ENCODE measurements around the gene FERMT3.

The FERMT3 gene

DNA sequence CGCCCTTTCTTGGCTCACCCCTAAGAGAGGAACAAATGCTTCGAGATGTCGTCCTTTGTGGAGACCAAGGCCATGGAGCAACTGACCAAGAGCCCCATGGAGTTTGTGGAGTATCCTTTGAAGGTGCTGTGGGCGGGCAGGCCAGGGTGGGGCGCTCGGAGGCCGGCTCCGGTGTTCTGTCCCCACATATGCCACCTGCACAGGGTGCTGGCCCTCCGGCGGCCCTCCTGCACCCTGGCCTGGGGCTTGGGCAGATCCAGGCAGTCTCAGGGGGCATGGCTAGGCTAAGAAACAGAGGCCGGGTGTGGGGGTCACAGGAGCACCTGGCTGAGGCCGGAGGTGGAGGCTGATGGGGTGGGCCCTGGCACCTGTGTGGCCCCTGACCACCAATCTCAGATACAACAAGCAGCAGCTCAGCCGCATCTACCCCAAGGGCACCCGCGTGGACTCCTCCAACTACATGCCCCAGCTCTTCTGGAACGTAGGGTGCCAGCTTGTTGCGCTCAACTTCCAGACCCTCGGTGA is 55.1 kb downstream of the FERMT3 start:
- H3K9me3 Mint-ChIP-seq: no peaks in the 10 kb centered on the region
- no peak for DNase-seq

DNA sequence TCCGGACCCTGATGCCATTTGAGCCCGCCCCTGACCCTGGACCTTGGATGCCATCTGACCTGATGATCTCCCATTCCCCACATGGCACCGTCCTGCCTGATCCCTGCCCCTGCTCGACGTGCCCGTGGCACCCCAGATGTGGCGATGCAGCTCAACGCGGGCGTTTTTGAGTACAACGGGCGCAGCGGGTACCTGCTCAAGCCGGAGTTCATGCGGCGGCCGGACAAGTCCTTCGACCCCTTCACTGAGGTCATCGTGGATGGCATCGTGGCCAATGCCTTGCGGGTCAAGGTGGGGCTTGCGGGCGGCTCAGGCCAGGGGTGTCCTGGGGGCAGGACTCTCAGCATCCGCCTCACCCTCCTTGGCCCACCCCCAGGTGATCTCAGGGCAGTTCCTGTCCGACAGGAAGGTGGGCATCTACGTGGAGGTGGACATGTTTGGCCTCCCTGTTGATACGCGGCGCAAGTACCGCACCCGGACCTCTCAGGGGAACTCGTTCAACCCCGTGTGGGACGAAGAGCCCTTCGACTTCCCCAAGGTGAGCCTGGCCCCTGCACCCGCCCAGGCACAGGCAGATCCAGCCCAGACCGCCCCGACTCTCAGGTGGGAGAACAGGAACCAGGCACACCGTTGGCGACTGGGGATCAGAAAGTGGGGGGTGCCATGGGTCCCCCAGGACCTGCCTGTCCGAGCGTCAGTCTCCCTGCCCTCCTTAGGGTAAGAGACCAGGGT is 55.9 kb downstream of the FERMT3 start:
- no peaks in the 10 kb centered on the region for H3K27me3 Mint-ChIP-seq
- DNase-seq (no peak), ATAC-seq (replicated peaks) (no peak)
- no peak overlapping the region for H3K4me3 Mint-ChIP-seq
- no peak overlapping the region for H3K27ac Mint-ChIP-seq
- peaks cover 14 to 20% of the 10 kb centered on the region in 2 donors for H3K4me1 Mint-ChIP-seq
- peaks cover 46 to 69% of the 10 kb centered on the region in 2 donors for H3K36me3 Mint-ChIP-seq
- no peaks in the 10 kb centered on the region for H3K9me3 Mint-ChIP-seq

More for the DNA sequence above, 55.1 kb downstream of the FERMT3 start:
- no peaks in the 10 kb centered on the region for H3K27me3 Mint-ChIP-seq
- H3K27ac Mint-ChIP-seq: peak overlapping the region; percentile 54
- H3K36me3 Mint-ChIP-seq: peaks cover 43 to 68% of the 10 kb centered on the region in 2 donors
- peaks cover 14 to 20% of the 10 kb centered on the region in 2 donors for H3K4me1 Mint-ChIP-seq
- no peak overlapping the region for H3K4me3 Mint-ChIP-seq
- ATAC-seq (replicated peaks): no peak

DNA sequence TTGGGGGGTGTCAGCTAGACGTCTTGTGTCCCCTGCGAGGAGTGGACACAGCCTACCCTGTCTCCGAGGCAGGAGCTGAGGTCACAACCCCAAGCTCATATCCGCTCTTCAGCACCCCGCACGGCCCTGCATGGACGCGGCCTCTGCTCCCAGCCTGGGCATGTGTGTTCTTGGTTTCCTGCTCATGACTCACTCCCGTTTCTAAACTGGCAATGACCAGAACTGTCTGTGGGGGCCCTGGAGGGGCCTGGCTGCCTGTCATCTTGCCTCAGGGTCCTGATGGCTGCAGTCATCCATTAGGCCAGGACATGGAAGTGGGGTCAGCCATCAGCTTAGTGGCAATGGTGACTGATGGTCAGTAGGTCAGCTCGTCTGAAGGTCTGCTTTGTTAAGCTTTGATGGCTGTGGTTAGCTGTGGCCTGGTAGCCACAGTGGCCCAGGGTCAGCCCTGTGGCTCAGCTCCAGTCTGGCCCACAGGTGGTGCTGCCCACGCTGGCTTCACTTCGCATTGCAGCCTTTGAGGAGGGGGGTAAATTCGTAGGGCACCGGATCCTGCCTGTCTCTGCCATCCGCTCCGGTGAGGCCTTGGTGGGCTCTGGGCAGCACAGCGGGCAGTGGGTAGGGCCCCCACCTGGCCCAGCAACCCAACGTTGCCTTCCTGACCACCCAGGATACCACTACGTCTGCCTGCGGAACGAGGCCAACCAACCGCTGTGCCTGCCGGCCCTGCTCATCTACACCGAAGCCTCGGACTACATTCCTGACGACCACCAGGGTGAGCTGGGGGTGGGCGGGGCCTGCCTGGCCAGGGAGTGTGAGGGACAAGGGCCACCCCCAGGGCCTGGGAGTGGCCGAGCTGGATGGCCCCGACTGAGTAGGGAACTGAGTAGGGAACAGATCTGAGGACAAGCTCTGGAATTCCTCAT is 56.8 kb downstream of the FERMT3 start:
- Mint-ChIP-seq H3K4me3 (no peak overlapping the region), H3K27me3 (no peaks in the 10 kb centered on the region), H3K4me1 (peaks cover 18 to 27% of the 10 kb centered on the region in 2 donors), H3K36me3 (peaks cover 41 to 69% of the 10 kb centered on the region in 2 donors), H3K27ac (no peak overlapping the region), H3K9me3 (no peaks in the 10 kb centered on the region)
- DNase-seq (no peak), ATAC-seq (replicated peaks) (no peak)

DNA sequence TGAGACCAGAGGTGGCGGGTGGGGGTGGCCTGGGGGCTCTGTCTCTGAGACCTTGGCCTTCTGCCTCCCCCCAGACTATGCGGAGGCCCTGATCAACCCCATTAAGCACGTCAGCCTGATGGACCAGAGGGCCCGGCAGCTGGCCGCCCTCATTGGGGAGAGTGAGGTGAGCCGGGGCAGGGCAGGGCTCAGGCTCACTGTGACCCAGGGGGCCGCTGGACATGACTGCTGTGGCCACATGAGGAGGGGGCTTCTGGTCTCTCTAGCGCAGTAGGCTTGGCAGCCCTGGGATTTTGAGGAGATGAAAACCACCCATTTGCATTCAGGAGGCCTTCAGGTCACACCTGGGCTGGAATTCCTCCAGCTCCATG is 57.4 kb downstream of the FERMT3 start:
- Mint-ChIP-seq H3K4me1 (peaks cover 25 to 34% of the 10 kb centered on the region in 2 donors), H3K4me3 (no peak overlapping the region), H3K27me3 (no peaks in the 10 kb centered on the region), H3K9me3 (no peaks in the 10 kb centered on the region), H3K36me3 (peaks cover 38 to 68% of the 10 kb centered on the region in 2 donors), H3K27ac (no peak overlapping the region)
- DNase-seq (no peak), ATAC-seq (replicated peaks) (no peak)

DNA sequence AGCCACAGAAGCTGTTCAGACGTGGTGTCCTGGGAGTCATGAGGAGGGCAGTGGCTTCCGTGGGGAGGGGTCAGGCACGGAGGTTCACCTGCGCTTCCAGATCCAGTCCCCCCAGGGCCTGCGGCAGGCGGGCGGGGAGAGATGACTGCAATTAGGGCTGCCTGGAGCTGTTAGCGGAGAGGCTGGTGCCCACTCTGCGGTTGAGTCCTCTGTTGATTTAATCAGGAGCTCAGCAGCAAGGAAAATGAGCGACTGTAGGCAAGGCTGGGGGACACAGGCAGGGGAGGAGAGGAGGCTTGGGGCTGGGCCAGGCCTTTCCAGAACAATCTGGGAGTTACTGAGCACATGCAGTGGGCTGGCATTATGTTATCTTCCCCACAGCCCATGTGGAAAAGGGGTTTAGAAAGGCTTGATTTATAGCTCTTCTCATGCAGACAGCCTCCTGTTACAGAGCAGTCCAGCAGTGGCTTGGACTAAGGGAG is 57.9 kb downstream of the FERMT3 start:
- Mint-ChIP-seq H3K27ac (no peak overlapping the region), H3K4me1 (peaks cover 24 to 34% of the 10 kb centered on the region in 2 donors), H3K4me3 (no peak overlapping the region), H3K27me3 (no peaks in the 10 kb centered on the region), H3K9me3 (no peaks in the 10 kb centered on the region), H3K36me3 (peaks cover 37 to 67% of the 10 kb centered on the region in 2 donors)
- ATAC-seq (replicated peaks) (no peak), DNase-seq (no peak)

DNA sequence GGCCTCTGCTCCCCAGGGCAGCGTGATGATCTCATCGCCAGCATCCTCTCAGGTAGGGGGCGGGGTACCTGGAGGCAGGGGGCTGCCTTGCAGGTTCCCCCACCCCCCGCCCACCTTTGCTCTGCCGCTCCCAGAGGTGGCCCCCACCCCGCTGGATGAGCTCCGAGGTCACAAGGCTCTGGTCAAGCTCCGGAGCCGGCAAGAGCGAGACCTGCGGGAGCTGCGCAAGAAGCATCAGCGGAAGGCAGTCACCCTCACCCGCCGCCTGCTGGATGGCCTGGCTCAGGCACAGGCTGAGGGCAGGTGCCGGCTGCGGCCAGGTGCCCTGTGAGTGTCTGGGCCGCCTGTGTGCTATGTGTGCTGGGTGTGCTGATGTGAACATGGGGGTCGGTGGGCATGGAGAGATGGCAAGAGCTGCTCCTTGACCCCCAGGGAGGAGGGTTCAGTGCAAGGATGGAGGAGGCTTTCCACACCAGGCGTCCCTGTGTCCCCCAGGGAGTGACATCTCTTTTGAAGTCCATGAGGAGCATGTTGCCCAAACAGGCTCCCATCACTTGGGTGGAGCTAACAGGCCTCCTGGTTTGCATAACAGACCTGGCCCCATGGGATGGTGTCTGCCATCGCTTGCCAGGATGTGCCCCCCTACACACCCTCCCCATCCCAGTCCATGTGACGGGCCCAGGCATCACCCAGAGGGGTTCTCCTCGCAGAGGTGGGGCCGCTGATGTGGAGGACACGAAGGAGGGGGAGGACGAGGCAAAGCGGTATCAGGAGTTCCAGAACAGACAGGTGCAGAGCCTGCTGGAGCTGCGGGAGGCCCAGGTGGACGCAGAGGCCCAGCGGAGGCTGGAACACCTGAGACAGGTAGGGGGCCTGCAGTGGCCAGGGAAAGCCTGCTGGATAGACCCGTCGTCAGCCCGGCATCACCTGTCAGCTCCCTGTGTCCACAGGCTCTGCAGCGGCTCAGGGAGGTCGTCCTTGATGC is 58.9 kb downstream of the FERMT3 start:
- DNase-seq: no peak
- Mint-ChIP-seq H3K27ac (no peak overlapping the region), H3K27me3 (no peaks in the 10 kb centered on the region), H3K4me3 (no peak overlapping the region), H3K9me3 (no peaks in the 10 kb centered on the region), H3K36me3 (peaks cover 33 to 61% of the 10 kb centered on the region in 2 donors), H3K4me1 (peaks cover 18 to 28% of the 10 kb centered on the region in 2 donors)
- no peak for ATAC-seq (replicated peaks)

DNA sequence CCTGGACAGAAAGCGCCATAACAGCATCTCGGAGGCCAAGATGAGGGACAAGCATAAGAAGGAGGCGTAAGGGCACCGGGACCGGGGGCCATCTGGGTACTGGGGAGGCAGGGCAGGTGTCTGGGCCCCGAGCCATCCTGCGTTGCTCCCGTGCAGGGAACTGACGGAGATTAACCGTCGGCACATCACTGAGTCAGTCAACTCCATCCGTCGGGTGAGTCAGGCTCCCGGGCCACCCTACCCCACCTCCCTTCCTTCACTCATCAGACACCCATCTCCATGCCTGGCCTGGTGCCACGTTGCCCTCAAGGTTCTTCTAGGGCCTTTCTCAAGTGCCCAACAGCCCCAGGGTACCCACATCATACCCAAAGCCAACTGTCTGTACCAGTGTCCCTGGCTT is 59.8 kb downstream of the FERMT3 start:
- ATAC-seq (replicated peaks) (no peak), DNase-seq (no peak)
- no peaks in the 10 kb centered on the region for H3K9me3 Mint-ChIP-seq
- H3K27ac Mint-ChIP-seq: no peak overlapping the region
- peaks cover 33 to 57% of the 10 kb centered on the region in 2 donors for H3K36me3 Mint-ChIP-seq
- H3K4me1 Mint-ChIP-seq: peaks cover 18 to 29% of the 10 kb centered on the region in 2 donors
- H3K27me3 Mint-ChIP-seq: no peaks in the 10 kb centered on the region
- H3K4me3 Mint-ChIP-seq: no peak overlapping the region

DNA sequence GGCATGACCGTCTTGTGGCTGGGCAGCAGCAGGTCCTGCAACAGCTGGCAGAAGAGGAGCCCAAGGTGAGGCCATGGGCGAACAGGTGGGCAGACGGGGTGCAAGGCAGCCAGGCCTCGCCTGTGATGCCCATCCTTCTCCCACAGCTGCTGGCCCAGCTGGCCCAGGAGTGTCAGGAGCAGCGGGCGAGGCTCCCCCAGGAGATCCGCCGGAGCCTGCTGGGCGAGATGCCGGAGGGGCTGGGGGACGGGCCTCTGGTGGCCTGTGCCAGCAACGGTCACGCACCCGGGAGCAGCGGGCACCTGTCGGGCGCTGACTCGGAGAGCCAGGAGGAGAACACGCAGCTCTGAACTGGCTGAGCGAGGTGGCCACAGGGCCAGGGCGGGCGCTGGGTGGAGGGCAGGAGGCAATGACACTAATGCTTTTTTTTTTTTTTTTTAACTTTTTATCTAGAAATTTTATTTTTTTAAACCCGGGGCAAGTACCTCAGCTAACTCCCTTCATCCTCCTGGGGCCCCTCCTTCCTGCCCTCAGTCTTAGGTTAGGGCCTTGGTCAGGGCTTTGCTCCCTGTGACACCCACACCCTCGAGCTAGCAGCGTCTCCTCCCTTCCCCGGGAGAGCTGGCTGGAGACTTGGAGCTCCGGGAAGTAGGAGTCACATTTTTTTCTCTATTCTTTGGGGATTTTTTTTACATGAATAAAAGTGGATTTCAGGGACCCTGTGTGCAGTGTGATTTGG is 60.9 kb downstream of the FERMT3 start:
- DNase-seq: no peak
- no peak for ATAC-seq (replicated peaks)
- Mint-ChIP-seq H3K4me3 (peak overlapping the region; percentile 95 to 99), H3K27me3 (no peaks in the 10 kb centered on the region), H3K27ac (peak overlapping the region; percentile 20), H3K36me3 (peaks cover 30 to 48% of the 10 kb centered on the region in 2 donors), H3K4me1 (peaks cover 24 to 39% of the 10 kb centered on the region in 2 donors), H3K9me3 (no peaks in the 10 kb centered on the region)

DNA sequence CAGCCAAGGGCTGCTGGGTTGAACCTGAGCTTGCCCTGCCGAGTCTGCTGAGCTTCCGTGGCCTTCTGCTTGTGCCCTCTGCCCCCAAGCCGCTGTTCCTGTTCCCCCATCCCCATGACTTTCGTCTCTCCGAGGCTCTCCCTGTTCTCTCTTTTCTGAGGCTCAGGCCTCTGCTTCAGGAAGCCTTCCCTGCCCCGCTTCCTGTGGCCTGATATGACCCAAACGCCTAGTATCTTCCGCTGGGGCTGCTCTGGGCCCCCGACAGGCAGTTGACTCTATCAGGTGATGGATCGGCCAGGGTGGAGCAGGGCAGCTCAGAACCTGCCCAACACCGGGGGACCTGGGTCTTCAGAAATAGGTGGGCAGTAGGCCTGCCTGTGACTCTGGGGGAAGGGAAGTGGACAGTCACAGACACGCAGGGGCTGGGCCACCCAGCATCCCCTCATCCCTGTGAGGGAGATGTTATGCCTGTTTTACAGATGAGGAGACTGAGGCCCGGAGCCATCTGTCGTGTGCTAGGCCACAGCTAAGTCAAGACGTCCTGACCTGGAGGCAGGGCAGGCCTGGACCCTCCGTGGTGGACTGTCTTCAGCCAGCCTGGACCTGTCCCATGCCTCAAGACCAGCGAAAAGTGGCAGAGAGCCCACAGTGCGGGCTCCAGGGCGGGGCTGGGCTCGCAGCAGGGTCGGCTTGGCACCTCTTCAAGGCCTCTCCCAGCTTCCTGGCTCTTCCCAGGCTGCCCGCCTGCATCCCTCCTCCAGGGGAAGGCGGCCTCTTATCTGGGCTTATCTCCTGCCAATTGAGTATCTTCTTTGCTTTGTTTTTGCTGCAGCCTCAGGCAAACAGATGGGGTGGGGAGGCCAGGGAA is 61.7 kb downstream of the FERMT3 start:
- H3K27me3 Mint-ChIP-seq: no peaks in the 10 kb centered on the region
- peak overlapping the region; percentile 95 to 99 for H3K4me3 Mint-ChIP-seq
- H3K36me3 Mint-ChIP-seq: peaks cover 29 to 40% of the 10 kb centered on the region in 2 donors
- H3K4me1 Mint-ChIP-seq: peaks cover 25 to 40% of the 10 kb centered on the region in 2 donors
- no peaks in the 10 kb centered on the region for H3K9me3 Mint-ChIP-seq
- peak overlapping the region; percentile 98 for H3K27ac Mint-ChIP-seq
- no peak for ATAC-seq (replicated peaks)
- no peak for DNase-seq

DNA sequence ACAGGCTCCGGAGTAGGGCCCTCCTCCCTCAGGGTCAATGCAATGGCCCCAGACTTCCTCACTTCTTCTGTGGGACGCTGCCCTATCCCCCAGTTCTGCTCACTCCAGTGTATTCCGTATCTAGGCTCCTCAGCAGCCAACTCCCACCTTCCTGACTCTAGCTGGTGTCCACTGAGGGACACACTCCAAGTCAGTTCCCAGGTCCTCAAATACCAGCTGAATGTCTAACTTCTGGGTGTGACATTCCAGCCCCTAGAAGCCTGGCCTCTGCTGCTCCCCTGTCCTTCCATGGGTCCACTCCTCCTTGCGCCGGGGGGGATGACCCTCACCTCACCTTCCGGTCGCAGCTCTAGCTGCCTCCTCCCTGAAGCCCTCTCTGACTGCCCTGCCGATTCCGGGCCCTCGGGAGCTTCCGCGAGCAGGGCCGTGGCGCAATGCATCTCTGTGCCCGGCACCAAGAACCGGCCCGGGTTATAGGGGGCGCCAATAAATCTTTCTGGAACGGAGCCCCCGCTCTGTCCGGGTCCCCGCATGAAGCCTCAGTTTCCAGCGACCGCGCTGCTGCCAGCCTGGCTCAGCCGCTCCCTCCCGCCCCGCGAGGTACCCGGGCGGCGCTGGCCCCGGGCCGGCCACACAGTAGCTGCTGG is 62.5 kb downstream of the FERMT3 start:
- Mint-ChIP-seq H3K36me3 (peaks cover 30 to 34% of the 10 kb centered on the region in 2 donors), H3K4me1 (peaks cover 25 to 40% of the 10 kb centered on the region in 2 donors), H3K27me3 (no peaks in the 10 kb centered on the region), H3K4me3 (peak overlapping the region; percentile 95 to 99), H3K27ac (peak overlapping the region; percentile 98), H3K9me3 (no peaks in the 10 kb centered on the region)
- ATAC-seq (replicated peaks) (peak; percentile 24 to 31), DNase-seq (no peak)

DNA sequence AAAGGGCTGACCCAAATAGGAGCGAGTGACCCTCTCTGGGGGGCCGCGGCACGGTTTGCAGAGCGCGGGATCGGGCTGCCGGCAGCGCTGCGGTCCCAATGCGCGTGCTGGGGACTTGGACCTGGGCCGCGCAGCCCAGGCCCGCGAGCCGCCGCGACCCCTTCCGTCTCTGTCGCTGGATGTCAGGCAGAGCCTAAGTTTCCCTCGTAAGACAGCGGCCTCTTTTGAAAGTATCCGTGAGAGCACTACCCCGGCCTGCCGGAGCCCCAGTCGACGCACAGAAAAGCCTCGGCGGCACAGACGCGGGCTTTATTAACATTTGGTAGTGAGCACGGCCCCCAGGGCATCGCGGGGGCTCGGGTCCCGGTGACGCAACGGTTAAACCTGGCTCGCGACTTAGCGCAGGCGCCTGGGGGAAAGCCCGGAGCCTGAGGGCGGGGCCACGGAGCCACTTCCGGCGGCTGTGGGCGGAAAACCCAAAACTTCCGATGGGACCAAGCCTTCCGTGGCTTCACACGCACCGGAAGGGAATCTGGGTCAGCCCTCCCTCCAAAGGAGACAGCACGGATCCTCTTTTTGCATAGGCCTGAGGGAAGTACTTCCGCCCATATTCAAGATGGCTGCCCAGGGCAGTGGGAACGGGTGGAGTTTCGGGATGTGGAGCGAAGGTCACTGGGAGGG is 63.2 kb downstream of the FERMT3 start:
- ATAC-seq (replicated peaks): peak; percentile 78 to 80
- DNase-seq: peak; percentile 98
- peak overlapping the region; percentile 98 for H3K27ac Mint-ChIP-seq
- peaks cover 25 to 40% of the 10 kb centered on the region in 2 donors for H3K4me1 Mint-ChIP-seq
- no peaks in the 10 kb centered on the region for H3K27me3 Mint-ChIP-seq
- H3K9me3 Mint-ChIP-seq: no peaks in the 10 kb centered on the region
- H3K4me3 Mint-ChIP-seq: peak overlapping the region; percentile 95 to 99
- H3K36me3 Mint-ChIP-seq: peaks cover 29 to 31% of the 10 kb centered on the region in 2 donors

All from stimulated activated naive B cell treated with anti-CD40 and anti-IgM and Interleukin-4, amounts not matched to agents 10 μg/mL and 1 μg/mL and 100 μg/mL, for 72 hours (primary cell).